ENCODE measurements around the gene NLGN1. TPM values are rescaled to one million over a fixed set of nuclear protein-coding genes. Genes with fewer than 3 reads are reported as not detected.

NLGN1 gene
- total RNA-seq, 4 donors from 2014 or later, result 21.6 to 50.7 (median 30.4) TPM

GRCh38 chr3:174162550-174162949, 765.0 kb downstream of the NLGN1 start:
- Histone ChIP-seq H3K4me1 (no peaks in the 10 kb centered on the region), H3K9me3 (peaks cover 0 to 29% (median 5%) of the 10 kb centered on the region in 4 donors), H3K27me3 (no peaks in the 10 kb centered on the region), H3K4me3 (no peak overlapping the region), H3K36me3 (no peaks in the 10 kb centered on the region), H3K27ac (no peak overlapping the region)
- WGBS, 2 donors, result 88 to 89% methylated on average over 1 of the region's 1 CpG
- DNase-seq (ENCODE audit: low spot score in 2 of 2), result no peak
- TF ChIP-seq POLR2A (IDR thresholded peaks at IDR 0.05) (no peak), CTCF (IDR thresholded peaks at IDR 0.05) (no peak), EP300 (IDR thresholded peaks at IDR 0.05) (no peak)

- TF ChIP-seq CTCF (IDR thresholded peaks at IDR 0.05) (no peak), POLR2A (IDR thresholded peaks at IDR 0.05) (no peak), EP300 (IDR thresholded peaks at IDR 0.05) (no peak)
- Histone ChIP-seq H3K9me3 (peaks cover 0 to 45% (median 6%) of the 10 kb centered on the region in 4 donors), H3K4me3 (no peak overlapping the region), H3K27ac (no peak overlapping the region), H3K4me1 (no peaks in the 10 kb centered on the region), H3K36me3 (no peaks in the 10 kb centered on the region), H3K27me3 (no peaks in the 10 kb centered on the region)
- 69 to 78% methylated on average over 1 of the region's 1 CpG for WGBS, 2 donors
- no peak for DNase-seq (ENCODE audit: low spot score in 2 of 2)
Measured at GRCh38 chr3:174168026-174168425, 770.5 kb downstream of the NLGN1 start.

DNA sequence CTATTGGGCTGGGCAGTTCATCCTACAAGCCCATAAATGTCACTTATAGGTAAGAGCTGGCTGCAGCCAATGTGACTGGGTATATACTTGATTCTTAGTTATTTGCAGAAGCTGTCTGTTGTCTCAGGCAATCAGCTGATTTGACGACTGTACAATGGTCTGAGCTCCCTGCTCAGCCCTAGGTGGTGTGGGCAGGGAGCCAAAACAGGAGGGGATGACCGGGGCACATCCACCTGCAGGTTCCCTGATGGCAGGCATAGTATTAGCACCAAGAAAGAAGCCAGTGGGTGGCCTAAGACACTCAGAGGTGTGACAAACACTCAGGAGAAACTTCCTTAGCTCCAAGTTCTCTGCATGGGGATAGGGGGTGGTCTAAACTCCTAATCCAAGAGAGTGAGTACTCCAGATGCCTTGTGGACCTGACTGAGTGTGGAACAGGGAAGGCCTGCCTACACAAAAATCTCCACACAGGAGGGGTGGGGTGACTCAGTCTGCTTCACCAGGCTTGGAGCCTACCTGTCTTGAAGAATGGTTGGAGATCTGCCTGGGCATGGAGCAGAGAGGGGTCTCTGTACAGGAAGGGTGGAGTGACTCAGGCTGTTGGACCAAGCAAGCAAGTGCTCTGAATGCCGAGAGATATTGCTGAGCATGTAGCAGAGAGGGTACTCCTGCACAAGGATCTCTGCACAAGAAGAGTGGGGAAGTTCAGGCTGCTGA, 771.2 kb downstream of the NLGN1 start:
- H3K9me3 ChIP-seq, result peaks cover 0 to 47% (median 7%) of the 10 kb centered on the region in 4 donors
- H3K4me1 ChIP-seq, result no peaks in the 10 kb centered on the region
- H3K4me3 ChIP-seq, result no peak overlapping the region
- TF ChIP-seq CTCF (IDR thresholded peaks at IDR 0.05), result no peak
- TF ChIP-seq POLR2A (IDR thresholded peaks at IDR 0.05), result no peak
- no peak for TF ChIP-seq EP300 (IDR thresholded peaks at IDR 0.05)
- H3K27me3 ChIP-seq, result no peaks in the 10 kb centered on the region
- H3K36me3 ChIP-seq, result no peaks in the 10 kb centered on the region
- no peak overlapping the region for H3K27ac ChIP-seq
- no peak for DNase-seq (ENCODE audit: low spot score in 2 of 2)
- WGBS, 2 donors, result 90 to 94% methylated on average over 3 of the region's 3 CpGs

DNA sequence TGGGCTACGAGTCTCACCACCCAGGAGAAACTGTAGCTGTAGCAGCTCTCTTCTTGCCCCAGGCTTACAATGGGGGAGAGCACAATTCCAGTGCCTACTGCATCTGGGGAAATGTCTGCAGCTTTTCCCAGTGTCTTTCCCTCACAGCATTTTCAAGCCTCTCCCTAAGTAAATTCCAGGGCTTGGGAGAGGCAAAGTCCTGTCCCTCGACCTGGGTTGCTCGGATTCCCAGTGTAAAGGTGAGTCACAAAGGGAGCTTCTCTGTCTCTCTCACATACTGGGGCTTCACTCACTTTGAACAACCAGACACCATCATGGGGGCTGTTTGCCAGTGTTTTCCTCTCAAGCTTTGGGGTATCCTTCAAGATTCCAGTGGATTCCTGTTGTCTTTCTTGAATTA, 772.2 kb downstream of the NLGN1 start:
- Histone ChIP-seq H3K27me3 (no peaks in the 10 kb centered on the region), H3K9me3 (peaks cover 0 to 39% (median 7%) of the 10 kb centered on the region in 4 donors), H3K4me1 (no peaks in the 10 kb centered on the region), H3K4me3 (no peak overlapping the region), H3K27ac (no peak overlapping the region), H3K36me3 (no peaks in the 10 kb centered on the region)
- TF ChIP-seq POLR2A (IDR thresholded peaks at IDR 0.05), result no peak
- no peak for TF ChIP-seq CTCF (IDR thresholded peaks at IDR 0.05)
- no peak for DNase-seq (ENCODE audit: low spot score in 2 of 2)
- WGBS, 2 donors, result 80 to 97% methylated on average over 2 to 3 of the region's 3 CpGs

GRCh38 chr3:174170248-174170647, 772.7 kb downstream of the NLGN1 start:
- Histone ChIP-seq H3K36me3 (no peaks in the 10 kb centered on the region), H3K27me3 (no peaks in the 10 kb centered on the region), H3K4me1 (no peaks in the 10 kb centered on the region), H3K4me3 (no peak overlapping the region), H3K9me3 (peaks cover 0 to 35% (median 7%) of the 10 kb centered on the region in 4 donors), H3K27ac (no peak overlapping the region)
- WGBS, 2 donors, result 47 to 83% methylated on average over 2 of the region's 2 CpGs
- DNase-seq (ENCODE audit: low spot score in 2 of 2), result no peak
- TF ChIP-seq POLR2A (IDR thresholded peaks at IDR 0.05), result no peak
- TF ChIP-seq EP300 (IDR thresholded peaks at IDR 0.05), result no peak
- no peak for TF ChIP-seq CTCF (IDR thresholded peaks at IDR 0.05)
